IMR-90 (cell line): Measurements from ENCODE around the gene HOXD12. TPM values are rescaled to one million over a fixed set of nuclear protein-coding genes. Genes with fewer than 3 reads are reported as not detected.

Experiments used
- ATAC-seq: fragments of 200-7000 bp; cut with Tn5 transposase; 2 replicates; pipeline ENCODE4 v1.9.1; 2020; ENCODE audit warnings: low read depth, mild to moderate bottlenecking, moderate library complexity
- BruUV-seq: library from RNA; stranded (reverse); fragments of 400-500 nt; replicated peaks from 2 replicates; lab custom pipeline; 2021; lab: Mats Ljungman, UMichigan
- CTCF ChIA-PET: fragments of 300-600 bp; formaldehyde crosslinking; extraction: SDS; loops from one replicate; lab custom pipeline; 2021; ENCODE audit warnings: antibody characterized with exemption; lab: Yijun Ruan, JAX
- POLR2A ChIA-PET: fragments of 300-600 bp; sonication (Branson Sonifier 250); formaldehyde crosslinking; loops from one replicate; lab custom pipeline; 2022; ENCODE audit warnings: antibody characterized with exemption; ENCODE audit not compliant: unreplicated experiment; lab: Charles Lee
- DNase-seq: peaks from one replicate; pipeline ENCODE4 v3.0.0; 2013
- H2AFZ ChIP-seq: replicated peaks from 2 replicates; pipeline ENCODE3; 2013; ENCODE audit warnings: low read length, mild to moderate bottlenecking; ENCODE audit not compliant: poor library complexity
- H2AK5ac ChIP-seq: 2 replicates; pipeline ENCODE4 v1.6.1; 2013; ENCODE audit warnings: low read depth, low read length, inconsistent platforms
- H2AK9ac ChIP-seq: replicated peaks from 2 replicates; pipeline ENCODE3; 2013; ENCODE audit warnings: mild to moderate bottlenecking, low read depth, low read length, moderate library complexity; ENCODE audit not compliant: poor library complexity
- H2BK120ac ChIP-seq: 2 replicates; pipeline ENCODE4 v1.6.1; 2013; ENCODE audit warnings: low read depth, low read length, inconsistent platforms
- H2BK15ac ChIP-seq: 3 replicates; pipeline ENCODE4 v1.6.1; 2013; ENCODE audit warnings: low read depth, low read length, inconsistent platforms
- H2BK20ac ChIP-seq: 2 replicates; pipeline ENCODE4 v1.6.1; 2013; ENCODE audit warnings: low read depth, mild to moderate bottlenecking, inconsistent platforms, low read length, moderate library complexity
- H2BK5ac ChIP-seq: 2 replicates; pipeline ENCODE4 v1.6.1; 2013; ENCODE audit warnings: mild to moderate bottlenecking, low read depth, low read length, inconsistent platforms; ENCODE audit not compliant: poor library complexity, severe bottlenecking
- H3K14ac ChIP-seq: replicated peaks from 2 replicates; pipeline ENCODE4 v1.6.1; 2013; ENCODE audit warnings: low read depth, low read length, inconsistent platforms
- H3K18ac ChIP-seq: 2 replicates; pipeline ENCODE4 v1.6.1; 2013; ENCODE audit warnings: low read depth, low read length, control low read depth
- H3K23ac ChIP-seq: 2 replicates; pipeline ENCODE4 v1.6.1; 2013; ENCODE audit warnings: low read depth, low read length, inconsistent platforms
- H3K27ac ChIP-seq: 2 replicates; pipeline ENCODE4 v1.5.1; 2013; ENCODE audit warnings: mild to moderate bottlenecking, control low read depth, low read length; ENCODE audit not compliant: insufficient read depth
- H3K27me3 ChIP-seq: 2 replicates; pipeline ENCODE4 v1.6.1; 2013; ENCODE audit warnings: low read length; ENCODE audit not compliant: control insufficient read depth, insufficient read depth
- H3K36me3 ChIP-seq: 2 replicates; pipeline ENCODE4 v1.6.1; 2013; ENCODE audit warnings: low read length, mixed read lengths; ENCODE audit not compliant: control insufficient read depth, insufficient read depth
- H3K4ac ChIP-seq: 2 replicates; pipeline ENCODE4 v1.6.1; 2013; ENCODE audit warnings: low read depth, low read length, inconsistent platforms
- H3K4me1 ChIP-seq: 2 replicates; pipeline ENCODE4 v1.6.1; 2013; ENCODE audit warnings: low read length, mixed read lengths; ENCODE audit not compliant: control insufficient read depth, insufficient read depth
- H3K4me2 ChIP-seq: 2 replicates; pipeline ENCODE4 v1.6.1; 2013; ENCODE audit warnings: low read depth, mild to moderate bottlenecking, control low read depth, low read length, moderate library complexity
- H3K4me3 ChIP-seq: 2 replicates; pipeline ENCODE4 v1.5.1; 2013; ENCODE audit warnings: low read depth, mild to moderate bottlenecking, control low read depth, low read length, moderate library complexity; ENCODE audit not compliant: insufficient read depth
- H3K56ac ChIP-seq: 2 replicates; pipeline ENCODE4 v1.6.1; 2013; ENCODE audit warnings: low read length, inconsistent platforms; ENCODE audit not compliant: insufficient read depth; ENCODE audit errors: extremely low read depth
- H3K79me1 ChIP-seq, 2 experiments: 2 replicates each; pipeline ENCODE4 v1.6.1; 2013; ENCODE audit warnings: low read length in 2 of 2, inconsistent platforms in 1 of 2, low read depth in 1 of 2
- H3K9ac ChIP-seq: 2 replicates; pipeline ENCODE4 v1.6.1; 2013; ENCODE audit warnings: low read depth, low read length, control low read depth
- H3K9me1 ChIP-seq: 2 replicates; pipeline ENCODE4 v1.6.1; 2013; ENCODE audit warnings: low read length, inconsistent platforms; ENCODE audit not compliant: insufficient read depth
- H3K9me3 ChIP-seq: 2 replicates; pipeline ENCODE4 v1.6.1; 2013; ENCODE audit warnings: low read length; ENCODE audit not compliant: control insufficient read depth, insufficient read depth
- H4K20me1 ChIP-seq: 2 replicates; pipeline ENCODE4 v1.6.1; 2013; ENCODE audit warnings: low read length, inconsistent platforms; ENCODE audit not compliant: insufficient read depth
- H4K5ac ChIP-seq: 2 replicates; pipeline ENCODE4 v1.6.1; 2013; ENCODE audit warnings: mild to moderate bottlenecking, low read depth, low read length, control low read depth
- H4K8ac ChIP-seq, 2 experiments: 2 replicates each; pipeline ENCODE4 v1.6.1; 2013; ENCODE audit warnings: low read depth in 2 of 2, low read length in 2 of 2, control low read depth in 1 of 2, inconsistent platforms in 1 of 2
- H4K91ac ChIP-seq: 2 replicates; pipeline ENCODE4 v1.6.1; 2013; ENCODE audit warnings: low read depth, low read length, inconsistent platforms; ENCODE audit not compliant: insufficient read depth
- BHLHE40 ChIP-seq: fragments of 150-350 bp; IDR thresholded peaks from 2 replicates; pipeline ENCODE4 v1.6.1; 2016; ENCODE audit warnings: mild to moderate bottlenecking, low read depth, low read length
- CEBPB ChIP-seq: IDR thresholded peaks from 2 replicates; pipeline ENCODE4 v1.6.1; 2012; ENCODE audit warnings: low read depth, low read length, improper control_type of control experiment
- FOS ChIP-seq: fragments of 150-350 bp; IDR thresholded peaks from 2 replicates; pipeline ENCODE4 v1.6.1; 2016; ENCODE audit warnings: low read depth, low read length
- MAFK ChIP-seq: IDR thresholded peaks from 2 replicates; pipeline ENCODE4 v1.6.1; 2012; ENCODE audit warnings: low read depth, low read length, improper control_type of control experiment
- MAZ ChIP-seq: IDR thresholded peaks from 2 replicates; pipeline ENCODE4 v1.6.1; 2012; ENCODE audit warnings: low read depth, mild to moderate bottlenecking, low read length, improper control_type of control experiment, moderate library complexity, borderline replicate concordance
- MXI1 ChIP-seq: IDR thresholded peaks from 2 replicates; pipeline ENCODE4 v1.6.1; 2012; ENCODE audit warnings: low read depth, mild to moderate bottlenecking, low read length, moderate library complexity, borderline replicate concordance
- NFE2L2 ChIP-seq: fragments of 150-350 bp; IDR thresholded peaks from 2 replicates; pipeline ENCODE4 v1.6.1; 2016; ENCODE audit warnings: low read depth, mild to moderate bottlenecking, low read length
- POLR2A ChIP-seq: IDR thresholded peaks from 2 replicates; pipeline ENCODE4 v1.6.1; 2012; ENCODE audit warnings: mild to moderate bottlenecking, low read depth, low read length
- RAD21 ChIP-seq: IDR thresholded peaks from 2 replicates; pipeline ENCODE4 v1.6.1; 2012; ENCODE audit warnings: low read length, improper control_type of control experiment
- RCOR1 ChIP-seq: IDR thresholded peaks from 2 replicates; pipeline ENCODE4 v1.6.1; 2012; ENCODE audit warnings: mild to moderate bottlenecking, low read length, improper control_type of control experiment; ENCODE audit not compliant: insufficient replicate concordance
- RFX5 ChIP-seq: IDR thresholded peaks from 2 replicates; pipeline ENCODE4 v1.8.0; 2012; ENCODE audit warnings: low read depth, mild to moderate bottlenecking, low read length, moderate library complexity
- WGBS, 2 experiments: methylation state at CpG; one replicate each; pipeline versions ENCODE4 v1.1.5 to v1.1.7; 2013; ENCODE audit warnings: missing lambda C conversion rate in 2 of 2; ENCODE audit not compliant: insufficient read length in 1 of 2; ENCODE audit errors: extremely low coverage in 2 of 2; 5-methylcytosine and 5-hydroxymethylcytosine counted together
- dilution Hi-C: fragments of 300-500 bp; cut with HindIII; formaldehyde crosslinking; loops from one replicate; pipeline ENCODE4 v1.14.3; 2018; ENCODE audit warnings: low sequenced_read_pairs; ENCODE audit not compliant: unreplicated experiment
- in situ Hi-C: fragments of 300-500 bp; cut with MboI; formaldehyde crosslinking; loops from 3 replicates; pipeline ENCODE4 v1.14.3; 2019; ENCODE audit warnings: low sequenced_read_pairs, inconsistent platforms, mixed read lengths
- intact Hi-C: fragments of 100-400 bp; cut with micrococcal nuclease; formaldehyde crosslinking; loops from 2 replicates; pipeline ENCODE4 v1.10.0; 2022
- polyA plus RNA-seq, 3 experiments: library from polyadenylated mRNA; depleted of rRNA; stranded (reverse); fragments of >200 nt; gene quantifications; 2 replicates each; pipeline ENCODE4 v1.2.3, GENCODE V29; 2012; ENCODE audit warnings: low replicate concordance in 1 of 3
- total RNA-seq: library from RNA; depleted of rRNA; stranded (reverse); fragments of >200 nt; gene quantifications from 2 replicates; pipeline ENCODE4 v1.2.3, GENCODE V29; 2012
- TF ChIP-seq, protein P1 (sequence below): fragments of 150-350 bp; IDR thresholded peaks from 2 replicates; pipeline ENCODE4 v1.6.1; 2017; ENCODE audit warnings: mild to moderate bottlenecking, antibody characterized with exemption, low read length, low read depth
- TF ChIP-seq, protein P2 (sequence below): fragments of 150-350 bp; IDR thresholded peaks from 2 replicates; pipeline ENCODE4 v1.6.1; 2016; ENCODE audit warnings: low read depth, mild to moderate bottlenecking, low read length, moderate library complexity, borderline replicate concordance
- TF ChIP-seq, protein P3 (sequence below): conservative IDR thresholded peaks from 2 replicates; pipeline ENCODE4 v1.5.1; 2012; ENCODE audit warnings: mild to moderate bottlenecking, low read depth, low read length, improper control_type of control experiment

Gene HOXD12
- total and polyA plus RNA-seq, 2 of the 4 experiments (the other 2 are of a cell fraction) = not detected

DNA sequence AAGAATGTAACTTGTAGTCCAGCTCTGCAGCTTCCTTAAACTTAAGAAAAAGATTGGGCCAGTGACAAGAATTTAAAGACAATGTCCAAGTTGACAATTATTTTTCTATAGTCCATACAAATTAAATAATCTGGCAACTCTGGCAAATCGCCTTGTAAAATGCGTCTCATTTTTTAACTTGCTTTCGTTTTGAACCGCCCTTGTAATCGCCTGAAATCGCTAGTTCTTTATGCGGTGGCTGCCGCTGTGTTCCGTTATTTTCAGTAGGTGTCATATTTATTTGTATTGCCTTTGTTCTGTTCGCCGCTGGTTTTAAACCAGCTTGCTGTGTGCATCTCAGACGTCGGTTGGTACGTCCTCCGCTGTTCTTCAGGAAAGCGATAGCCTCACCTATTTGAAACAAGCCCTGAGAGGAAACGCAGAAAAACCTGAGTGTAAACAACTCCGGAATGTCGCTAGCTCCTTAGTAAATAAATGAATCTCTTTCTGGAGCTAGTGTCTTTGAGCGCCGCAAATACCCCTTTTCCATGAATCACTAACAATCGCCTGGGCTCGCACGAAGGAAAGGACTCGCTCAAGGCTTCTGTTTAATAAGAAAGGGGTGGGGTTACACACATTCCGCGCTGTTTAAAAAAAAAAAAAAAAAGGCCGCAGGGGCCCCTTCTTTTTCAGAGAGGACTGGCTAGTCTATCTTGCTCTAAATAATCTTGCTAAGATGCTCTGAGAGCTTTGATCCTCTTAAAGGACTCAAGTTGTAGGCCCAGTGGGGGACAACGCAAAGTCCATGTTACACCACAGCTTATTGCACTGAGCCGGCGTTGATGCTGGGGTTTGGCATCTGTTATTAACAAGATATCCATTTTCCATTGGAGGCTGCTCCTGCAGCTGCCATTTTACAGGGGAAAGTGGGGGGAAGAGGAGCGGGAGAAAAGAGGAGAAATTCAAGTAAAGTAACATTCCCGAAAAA, 32.9 kb downstream of the HOXD12 start:
- Histone ChIP-seq H3K18ac (no peak overlapping the region), H2AFZ (no peak overlapping the region), H2AK9ac (no peak overlapping the region), H2BK5ac (no peak overlapping the region), H4K8ac (no peak overlapping the region), H3K4ac (no peak overlapping the region), H4K5ac (no peak overlapping the region), H2AK5ac (no peak overlapping the region), H4K20me1 (no peaks in the 10 kb centered on the region), H3K14ac (no peak overlapping the region), H3K9me3 (peaks cover 1% of the 10 kb centered on the region), H3K4me3 (peak overlapping the region; percentile 39; the same call in 1 of the 2 replicates), H3K4me2 (peak overlapping the region; percentile 82), H3K9me1 (no peaks in the 10 kb centered on the region), H2BK20ac (no peak overlapping the region), H3K23ac (no peak overlapping the region), H3K36me3 (no peaks in the 10 kb centered on the region), H2BK120ac (no peak overlapping the region), H3K56ac (no peak overlapping the region), H4K91ac (no peak overlapping the region), H2BK15ac (no peak overlapping the region), H3K27me3 (peaks cover 93% of the 10 kb centered on the region), H3K79me1 (no peaks in the 10 kb centered on the region), H3K9ac (no peak overlapping the region), H3K27ac (no peak overlapping the region), H3K4me1 (no peaks in the 10 kb centered on the region)
- no TSS peak for BruUV-seq
- in situ Hi-C loops = no loop called here
- ChIA-PET POLR2A (no interaction called here), CTCF (interaction anchor here (0.7 to 3.1 kb wide), 8 partner anchors 8 to 521 kb away, joined by 3 to 23 read pairs (median 4); no protein-coding TSS in a partner anchor)
- ATAC-seq (no peak), DNase-seq (peak; percentile 10)
- intact Hi-C loops = no loop called here
- WGBS, 2 experiments = 5% methylated on average over 9 of the region's 33 CpGs; no CpG with 5 or more reads in 1 of the 2 experiments
- dilution Hi-C loops = no loop called here
- TF ChIP-seq MAFK (no peak), CEBPB (no peak), RFX5 (no peak), RAD21 (no peak), RCOR1 (no peak), MXI1 (no peak), NFE2L2 (no peak), POLR2A (no peak), FOS (no peak), MAZ (no peak), BHLHE40 (no peak)
- TF ChIP-seq, protein P1, sequence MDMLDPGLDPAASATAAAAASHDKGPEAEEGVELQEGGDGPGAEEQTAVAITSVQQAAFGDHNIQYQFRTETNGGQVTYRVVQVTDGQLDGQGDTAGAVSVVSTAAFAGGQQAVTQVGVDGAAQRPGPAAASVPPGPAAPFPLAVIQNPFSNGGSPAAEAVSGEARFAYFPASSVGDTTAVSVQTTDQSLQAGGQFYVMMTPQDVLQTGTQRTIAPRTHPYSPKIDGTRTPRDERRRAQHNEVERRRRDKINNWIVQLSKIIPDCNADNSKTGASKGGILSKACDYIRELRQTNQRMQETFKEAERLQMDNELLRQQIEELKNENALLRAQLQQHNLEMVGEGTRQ = no peak
- TF ChIP-seq, protein P2, sequence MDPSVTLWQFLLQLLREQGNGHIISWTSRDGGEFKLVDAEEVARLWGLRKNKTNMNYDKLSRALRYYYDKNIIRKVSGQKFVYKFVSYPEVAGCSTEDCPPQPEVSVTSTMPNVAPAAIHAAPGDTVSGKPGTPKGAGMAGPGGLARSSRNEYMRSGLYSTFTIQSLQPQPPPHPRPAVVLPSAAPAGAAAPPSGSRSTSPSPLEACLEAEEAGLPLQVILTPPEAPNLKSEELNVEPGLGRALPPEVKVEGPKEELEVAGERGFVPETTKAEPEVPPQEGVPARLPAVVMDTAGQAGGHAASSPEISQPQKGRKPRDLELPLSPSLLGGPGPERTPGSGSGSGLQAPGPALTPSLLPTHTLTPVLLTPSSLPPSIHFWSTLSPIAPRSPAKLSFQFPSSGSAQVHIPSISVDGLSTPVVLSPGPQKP = no peak
- TF ChIP-seq, protein P3, sequence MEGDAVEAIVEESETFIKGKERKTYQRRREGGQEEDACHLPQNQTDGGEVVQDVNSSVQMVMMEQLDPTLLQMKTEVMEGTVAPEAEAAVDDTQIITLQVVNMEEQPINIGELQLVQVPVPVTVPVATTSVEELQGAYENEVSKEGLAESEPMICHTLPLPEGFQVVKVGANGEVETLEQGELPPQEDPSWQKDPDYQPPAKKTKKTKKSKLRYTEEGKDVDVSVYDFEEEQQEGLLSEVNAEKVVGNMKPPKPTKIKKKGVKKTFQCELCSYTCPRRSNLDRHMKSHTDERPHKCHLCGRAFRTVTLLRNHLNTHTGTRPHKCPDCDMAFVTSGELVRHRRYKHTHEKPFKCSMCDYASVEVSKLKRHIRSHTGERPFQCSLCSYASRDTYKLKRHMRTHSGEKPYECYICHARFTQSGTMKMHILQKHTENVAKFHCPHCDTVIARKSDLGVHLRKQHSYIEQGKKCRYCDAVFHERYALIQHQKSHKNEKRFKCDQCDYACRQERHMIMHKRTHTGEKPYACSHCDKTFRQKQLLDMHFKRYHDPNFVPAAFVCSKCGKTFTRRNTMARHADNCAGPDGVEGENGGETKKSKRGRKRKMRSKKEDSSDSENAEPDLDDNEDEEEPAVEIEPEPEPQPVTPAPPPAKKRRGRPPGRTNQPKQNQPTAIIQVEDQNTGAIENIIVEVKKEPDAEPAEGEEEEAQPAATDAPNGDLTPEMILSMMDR = no peak
